ENCODE data around the gene DNAH17. TPM values are rescaled to one million over a fixed set of nuclear protein-coding genes. Genes with fewer than 3 reads are reported as not detected.

The DNAH17 gene
- total RNA-seq, 4 donors from 2014 or later, result 0.89 to 15.4 (median 3.8) TPM

DNA sequence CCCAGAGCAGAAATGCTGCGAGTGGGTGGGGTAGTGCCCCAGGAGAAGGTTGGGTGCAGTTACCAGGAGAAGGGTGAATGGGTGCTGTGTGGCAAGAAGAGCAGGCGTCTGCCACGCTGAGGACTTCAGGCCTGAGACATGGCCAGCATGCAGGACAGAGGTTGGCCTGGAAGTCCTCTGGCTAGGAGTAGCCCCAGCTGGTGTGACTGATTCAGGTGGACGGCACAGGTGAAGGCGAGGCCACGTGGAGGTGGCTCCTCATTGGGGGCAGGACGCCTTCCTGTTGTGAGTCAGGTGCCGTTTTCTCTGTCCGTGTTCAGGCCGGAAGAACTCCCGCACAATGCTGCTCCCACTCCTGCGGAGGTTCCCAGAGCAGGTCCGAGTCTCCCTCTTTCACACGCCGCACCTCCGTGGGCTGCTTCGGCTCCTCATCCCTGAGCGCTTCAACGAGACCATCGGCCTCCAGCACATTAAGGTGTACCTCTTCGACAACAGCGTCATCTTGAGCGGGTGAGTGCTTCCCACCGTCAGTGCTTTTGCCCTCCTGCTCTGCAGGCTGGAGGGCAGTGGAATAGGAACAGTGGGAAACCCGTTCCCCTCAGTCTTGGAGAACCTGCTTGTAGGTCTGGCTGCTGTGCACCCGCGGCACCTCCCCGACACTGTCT is 178.0 kb downstream of the DNAH17 start:
- 84 to 86% methylated on average over 28 of the region's 28 CpGs for WGBS, 2 donors
- DNase-seq (ENCODE audit: low spot score in 2 of 2), result no peak
- intact Hi-C loops (cut with DNase I; ENCODE audit: low total_unique reads), result no loop called here
- no peak overlapping the region for H3K4me3 ChIP-seq (ENCODE audit: low read depth, poor library complexity, severe bottlenecking)
- TF ChIP-seq, protein P1, sequence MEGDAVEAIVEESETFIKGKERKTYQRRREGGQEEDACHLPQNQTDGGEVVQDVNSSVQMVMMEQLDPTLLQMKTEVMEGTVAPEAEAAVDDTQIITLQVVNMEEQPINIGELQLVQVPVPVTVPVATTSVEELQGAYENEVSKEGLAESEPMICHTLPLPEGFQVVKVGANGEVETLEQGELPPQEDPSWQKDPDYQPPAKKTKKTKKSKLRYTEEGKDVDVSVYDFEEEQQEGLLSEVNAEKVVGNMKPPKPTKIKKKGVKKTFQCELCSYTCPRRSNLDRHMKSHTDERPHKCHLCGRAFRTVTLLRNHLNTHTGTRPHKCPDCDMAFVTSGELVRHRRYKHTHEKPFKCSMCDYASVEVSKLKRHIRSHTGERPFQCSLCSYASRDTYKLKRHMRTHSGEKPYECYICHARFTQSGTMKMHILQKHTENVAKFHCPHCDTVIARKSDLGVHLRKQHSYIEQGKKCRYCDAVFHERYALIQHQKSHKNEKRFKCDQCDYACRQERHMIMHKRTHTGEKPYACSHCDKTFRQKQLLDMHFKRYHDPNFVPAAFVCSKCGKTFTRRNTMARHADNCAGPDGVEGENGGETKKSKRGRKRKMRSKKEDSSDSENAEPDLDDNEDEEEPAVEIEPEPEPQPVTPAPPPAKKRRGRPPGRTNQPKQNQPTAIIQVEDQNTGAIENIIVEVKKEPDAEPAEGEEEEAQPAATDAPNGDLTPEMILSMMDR (IDR thresholded peaks at IDR 0.05), result no peak
- TF ChIP-seq POLR2A (IDR thresholded peaks at IDR 0.05), result no peak

DNA sequence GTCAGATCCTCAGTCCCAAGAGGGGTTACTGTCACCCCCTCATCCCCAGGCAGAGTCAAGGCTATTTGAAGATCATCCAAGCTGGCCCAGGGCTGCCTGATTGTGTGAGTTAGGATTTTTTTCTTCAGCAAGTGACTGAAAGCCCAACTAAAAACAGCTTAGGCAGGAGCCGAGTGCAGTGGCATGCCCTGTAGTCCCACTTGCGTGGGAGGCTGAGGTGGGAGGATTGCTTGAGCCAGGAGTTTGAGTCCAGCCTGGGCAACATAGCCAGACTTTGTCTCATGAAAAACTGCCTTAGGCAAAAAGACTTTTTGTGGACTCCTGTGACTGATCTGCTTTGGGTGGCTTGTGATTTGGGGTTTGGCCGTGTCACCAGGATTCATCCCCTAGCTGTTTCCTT is 178.8 kb downstream of the DNAH17 start:
- no peak for DNase-seq (ENCODE audit: low spot score in 2 of 2)
- no peak for TF ChIP-seq POLR2A (IDR thresholded peaks at IDR 0.05)
- TF ChIP-seq, protein P1 (IDR thresholded peaks at IDR 0.05), result no peak
- H3K4me3 ChIP-seq (ENCODE audit: low read depth, poor library complexity, severe bottlenecking), result no peak overlapping the region
- intact Hi-C loops (cut with DNase I; ENCODE audit: low total_unique reads), result no loop called here
- WGBS, 2 donors, result 79 to 84% methylated on average over 3 of the region's 3 CpGs

DNA sequence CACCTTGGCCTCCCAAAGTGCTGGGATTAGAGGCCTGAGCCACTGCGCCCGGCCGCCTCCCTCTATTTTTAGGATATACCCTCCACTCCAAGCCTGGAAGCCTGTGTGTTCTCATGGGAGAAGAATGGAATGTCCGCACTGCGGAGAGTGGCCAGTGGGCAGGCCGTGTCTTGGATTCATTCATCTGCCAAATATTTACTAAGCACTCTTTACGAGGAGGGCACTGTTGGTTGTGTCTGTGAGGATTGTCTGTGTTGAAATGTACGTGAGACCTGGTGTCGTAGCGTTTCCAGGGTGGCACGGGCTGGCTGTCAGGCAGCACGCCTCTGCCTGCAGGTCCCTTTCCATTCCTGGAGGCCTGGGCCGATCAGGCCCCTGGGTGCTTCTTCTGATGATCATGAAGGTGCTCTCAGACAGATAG is 179.5 kb downstream of the DNAH17 start:
- TF ChIP-seq POLR2A (IDR thresholded peaks at IDR 0.05), result no peak
- TF ChIP-seq, protein P1 (IDR thresholded peaks at IDR 0.05), result no peak
- 59 to 65% methylated on average over 12 to 13 of the region's 13 CpGs for WGBS, 2 donors
- intact Hi-C loops (cut with DNase I; ENCODE audit: low total_unique reads), result no loop called here
- H3K4me3 ChIP-seq (ENCODE audit: low read depth, poor library complexity, severe bottlenecking), result no peak overlapping the region
- DNase-seq (ENCODE audit: low spot score in 2 of 2), result no peak

DNA sequence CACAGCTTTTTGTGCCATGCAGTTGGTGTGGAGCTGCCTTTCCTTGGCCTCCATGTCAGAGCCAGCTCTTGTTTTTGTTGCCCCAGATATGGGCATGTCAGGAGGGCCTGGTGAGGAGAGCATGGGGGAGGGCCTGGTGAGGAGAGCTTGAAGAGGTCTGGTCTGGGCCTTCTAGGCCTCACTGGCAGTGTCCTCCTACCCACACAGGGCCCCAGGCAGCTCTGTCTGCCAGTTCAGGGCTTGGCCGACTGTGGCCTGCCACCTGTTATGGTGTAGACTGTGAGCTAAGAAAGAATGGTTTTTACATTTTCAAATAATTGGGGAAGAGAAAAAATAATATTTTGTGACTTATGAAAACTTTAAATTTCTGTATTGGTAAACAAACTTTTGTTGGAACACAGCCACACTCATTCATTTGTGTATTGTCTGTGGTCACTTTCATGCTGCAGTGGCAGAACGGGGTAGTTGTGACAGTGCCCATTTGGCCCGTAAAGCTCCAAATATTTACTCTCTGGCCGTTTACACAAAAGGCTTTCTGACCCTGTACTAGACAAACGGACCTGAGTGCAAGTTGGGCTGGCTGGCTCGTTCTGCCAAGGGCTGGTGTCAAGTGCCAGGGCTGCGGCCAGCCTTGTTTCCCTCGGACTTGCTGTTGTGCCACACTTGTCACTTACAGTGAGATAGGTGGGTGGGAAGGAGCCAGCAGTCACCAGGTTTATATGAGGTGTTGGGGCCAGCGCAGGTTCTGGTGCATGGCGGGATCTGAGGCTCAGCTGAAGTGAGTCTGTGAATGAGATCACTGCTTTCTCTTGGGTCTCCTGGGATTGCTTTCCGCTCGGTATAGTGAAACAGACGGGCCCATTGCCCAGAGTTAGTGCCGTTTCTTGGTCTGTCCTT is 180.5 kb downstream of the DNAH17 start:
- DNase-seq (ENCODE audit: low spot score in 2 of 2), result no peak
- 70 to 79% methylated on average over 14 of the region's 14 CpGs for WGBS, 2 donors
- H3K4me3 ChIP-seq (ENCODE audit: low read depth, poor library complexity, severe bottlenecking), result no peak overlapping the region
- TF ChIP-seq, protein P1 (IDR thresholded peaks at IDR 0.05), result no peak
- no peak for TF ChIP-seq POLR2A (IDR thresholded peaks at IDR 0.05)
- intact Hi-C loops (cut with DNase I; ENCODE audit: low total_unique reads), result no loop called here

DNA sequence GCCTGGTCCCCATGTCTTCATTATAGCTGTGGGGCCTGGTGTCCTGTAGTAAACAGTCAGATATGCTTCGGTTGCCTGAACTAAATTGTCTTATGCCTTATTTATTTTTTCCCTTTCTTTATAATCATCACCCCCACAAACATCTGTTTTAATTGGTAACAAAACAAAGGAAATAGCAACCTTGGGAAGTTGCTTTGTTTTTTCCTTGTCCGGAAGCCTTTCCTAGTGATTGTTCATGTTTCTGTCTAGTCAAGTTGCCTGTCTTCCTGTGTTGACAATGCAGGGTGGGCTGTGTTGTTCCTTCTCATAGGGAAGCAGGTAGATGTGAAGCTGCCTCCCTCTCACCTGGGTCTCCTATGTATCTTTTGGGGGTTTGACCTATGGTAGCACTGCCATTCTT is 182.0 kb downstream of the DNAH17 start:
- no peak for TF ChIP-seq POLR2A (IDR thresholded peaks at IDR 0.05)
- TF ChIP-seq, protein P1 (IDR thresholded peaks at IDR 0.05), result no peak
- H3K4me3 ChIP-seq (ENCODE audit: low read depth, poor library complexity, severe bottlenecking), result no peak overlapping the region
- 81 to 89% methylated on average over 2 of the region's 2 CpGs for WGBS, 2 donors
- intact Hi-C loops (cut with DNase I; ENCODE audit: low total_unique reads), result no loop called here
- no peak for DNase-seq (ENCODE audit: low spot score in 2 of 2)

Measured in lower leg skin (tissue), 4 donors.